HG02943 (cell line): ENCODE data around the gene SAP30L.
A peak's percentile ranks its signal among the peaks of the same experiment; 100 is the strongest.

ENCODE experiments used
- ATAC-seq: cut with Tn5 transposase; IDR thresholded peaks from one replicate; pipeline ENCODE4 v1.9.1; 2021; ENCODE audit warnings: mild to moderate bottlenecking, low read depth, moderate library complexity; ENCODE audit not compliant: unreplicated experiment

The SAP30L gene

DNA sequence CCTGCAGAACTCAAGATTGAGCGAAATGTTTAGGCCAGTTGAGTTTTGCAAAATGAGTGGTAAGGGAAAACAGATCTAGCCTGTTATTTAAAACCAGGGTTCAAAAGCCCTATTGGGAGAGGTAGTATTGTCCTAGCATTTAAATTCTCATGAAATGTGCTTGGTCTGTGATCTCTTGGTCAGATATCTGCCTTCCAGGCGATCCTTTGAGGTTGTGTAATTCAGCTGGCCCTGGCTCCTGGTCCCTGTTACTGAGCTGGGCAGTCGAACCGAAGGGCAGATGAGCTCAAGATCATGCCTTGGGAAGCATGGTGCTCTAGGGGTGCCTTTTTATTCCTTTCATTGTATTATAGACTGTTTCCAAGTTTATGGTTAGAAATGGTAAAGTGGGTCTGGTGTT is 14.4 kb downstream of the SAP30L start:
- ATAC-seq = no peak

DNA sequence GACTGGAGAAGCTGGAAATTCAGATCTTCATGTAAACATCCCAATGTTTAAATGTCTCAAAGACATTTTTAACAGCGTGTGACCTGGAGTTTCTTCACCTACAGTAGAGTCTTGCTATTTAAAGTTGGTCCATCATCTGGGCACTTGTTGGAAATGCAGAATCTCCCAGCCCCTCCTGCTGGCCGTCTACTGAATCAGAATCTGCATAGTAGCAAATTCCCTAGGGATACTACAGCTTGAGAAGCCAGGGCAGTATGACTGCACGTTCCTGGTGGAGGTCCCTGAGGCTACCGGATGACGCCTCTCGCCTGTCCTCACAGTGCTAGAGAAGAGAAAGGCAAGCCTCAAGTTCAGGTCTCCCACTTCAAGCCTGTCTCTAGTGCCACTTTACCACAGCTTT is 15.7 kb downstream of the SAP30L start:
- no peak for ATAC-seq

DNA sequence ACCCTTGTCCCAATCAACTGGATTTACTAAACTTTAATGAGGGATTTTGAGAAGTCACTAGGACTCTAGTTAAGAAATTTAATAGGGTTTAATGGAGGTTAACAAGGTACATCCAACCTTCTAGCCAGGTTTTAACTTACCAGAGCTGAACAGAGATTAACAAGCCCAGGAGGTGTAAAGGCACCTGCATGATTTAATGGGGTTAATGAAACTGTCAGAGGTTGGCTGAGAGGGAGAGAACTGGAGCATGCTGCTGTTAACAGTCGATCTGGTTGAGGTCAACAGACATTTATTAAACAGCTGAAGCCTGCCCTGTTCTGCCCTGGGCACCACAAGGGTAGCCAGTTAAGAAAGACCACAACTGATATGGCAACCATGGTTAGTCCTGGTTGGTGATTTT is 18.6 kb downstream of the SAP30L start:
- no peak for ATAC-seq

DNA sequence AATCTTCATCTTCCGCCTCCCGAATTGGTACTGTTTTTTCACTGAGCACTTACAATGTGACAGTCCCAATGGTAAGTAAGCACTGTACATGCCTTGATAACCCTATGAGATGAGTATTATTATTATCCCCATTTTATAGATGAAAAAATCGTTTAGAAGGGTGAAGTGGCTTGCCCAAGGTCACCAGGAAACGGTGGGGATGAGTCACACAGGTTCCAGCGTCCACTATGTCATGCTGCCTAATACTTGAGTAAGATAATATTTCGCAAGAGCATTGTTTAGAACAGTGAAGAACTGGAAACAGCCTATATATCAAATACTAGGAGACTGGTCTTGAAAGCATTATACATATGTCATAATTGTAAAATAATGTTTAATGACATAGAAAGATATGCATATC is 19.4 kb downstream of the SAP30L start:
- ATAC-seq = no peak

DNA sequence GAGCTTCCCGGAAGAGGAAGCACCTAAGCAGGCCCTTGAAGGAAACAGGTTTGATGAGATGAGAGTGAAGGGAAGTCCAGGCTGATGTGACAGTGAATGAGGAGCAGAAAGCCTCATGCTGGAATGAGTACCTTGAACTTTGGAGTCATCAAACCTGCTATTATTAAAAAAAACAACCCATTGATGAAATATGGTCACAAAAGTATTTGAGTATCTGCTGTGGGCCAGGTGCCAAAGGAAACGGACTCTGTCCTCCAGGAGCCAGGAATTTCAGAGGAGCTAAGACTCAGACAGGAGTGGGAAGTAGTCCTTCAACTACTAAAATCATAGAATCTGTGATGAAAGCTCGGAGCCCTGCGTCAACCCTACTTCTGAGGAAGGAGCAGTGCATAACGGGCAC is 20.4 kb downstream of the SAP30L start:
- ATAC-seq = no peak

DNA sequence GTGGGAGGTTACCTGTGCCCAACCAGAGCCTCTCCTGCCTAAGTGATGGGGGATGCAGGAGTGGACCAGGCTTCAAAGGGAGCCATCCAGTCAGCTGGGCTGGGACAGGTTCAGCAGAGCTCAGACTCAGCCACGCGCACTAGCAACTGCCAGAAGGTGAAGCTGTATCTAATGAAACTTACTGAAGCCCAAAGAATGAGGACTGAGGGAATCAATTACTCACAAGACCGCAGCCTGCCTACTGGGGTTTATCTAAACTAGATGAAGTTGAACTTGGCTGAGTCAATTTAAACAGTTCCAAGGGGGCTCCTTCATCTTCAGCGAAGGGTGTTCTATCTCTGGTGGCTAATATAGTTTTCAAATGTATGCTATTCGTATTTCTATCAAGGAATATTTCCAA is 20.9 kb downstream of the SAP30L start:
- no peak for ATAC-seq

DNA sequence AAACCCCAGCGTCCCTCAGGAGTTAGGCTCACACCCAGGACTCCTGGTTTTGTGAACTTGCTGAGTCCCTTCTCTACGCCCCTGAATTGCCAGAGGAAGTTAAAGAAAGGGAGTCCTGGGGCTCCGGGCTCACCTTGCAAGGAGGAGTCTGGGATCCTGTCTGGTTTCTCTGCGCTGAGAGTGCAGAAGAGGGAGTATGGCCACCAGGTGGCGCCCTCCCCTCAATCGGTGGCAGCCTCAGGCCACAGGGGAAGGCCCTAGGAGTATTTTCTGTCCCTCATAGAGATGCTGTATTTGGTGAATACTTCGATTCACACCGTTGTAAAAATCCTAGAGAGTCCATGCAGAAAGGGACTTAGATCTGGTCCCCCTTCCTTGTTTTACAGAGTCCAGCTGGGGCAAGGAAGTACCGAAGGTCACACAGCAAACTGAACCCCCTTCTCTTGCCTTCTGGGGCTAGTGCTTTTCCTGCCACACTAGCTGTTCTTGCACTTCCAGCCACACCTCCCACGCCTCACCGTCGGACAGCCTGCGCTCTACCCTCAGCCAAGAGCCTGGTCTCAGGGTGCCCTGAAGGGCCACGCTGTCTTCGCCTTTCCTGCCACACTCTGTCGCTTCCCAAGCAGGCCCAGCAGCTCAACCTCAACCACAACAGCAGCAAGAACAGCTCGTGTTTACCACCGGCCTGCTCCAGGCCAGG is 22.0 kb downstream of the SAP30L start:
- peak; percentile 87 for ATAC-seq

DNA sequence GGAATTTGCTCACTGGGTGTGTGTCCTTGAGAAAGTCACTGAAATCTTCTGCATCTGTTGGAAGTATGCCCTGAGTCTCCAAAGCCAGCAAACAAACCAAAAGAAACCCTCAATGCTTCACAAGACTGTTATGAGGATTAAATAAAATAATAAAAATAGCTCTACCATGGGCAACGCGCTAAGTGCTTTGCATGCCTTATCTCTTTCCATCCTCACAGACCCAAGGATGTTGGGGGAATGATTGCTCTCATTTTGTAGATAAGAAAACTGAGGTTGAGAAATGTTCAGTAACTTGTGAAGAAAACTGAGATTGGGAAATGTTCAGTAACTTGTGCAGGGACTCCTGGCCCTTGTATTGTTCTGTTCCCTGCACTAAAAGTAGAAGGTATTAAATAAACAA is 24.3 kb downstream of the SAP30L start:
- no peak for ATAC-seq

DNA sequence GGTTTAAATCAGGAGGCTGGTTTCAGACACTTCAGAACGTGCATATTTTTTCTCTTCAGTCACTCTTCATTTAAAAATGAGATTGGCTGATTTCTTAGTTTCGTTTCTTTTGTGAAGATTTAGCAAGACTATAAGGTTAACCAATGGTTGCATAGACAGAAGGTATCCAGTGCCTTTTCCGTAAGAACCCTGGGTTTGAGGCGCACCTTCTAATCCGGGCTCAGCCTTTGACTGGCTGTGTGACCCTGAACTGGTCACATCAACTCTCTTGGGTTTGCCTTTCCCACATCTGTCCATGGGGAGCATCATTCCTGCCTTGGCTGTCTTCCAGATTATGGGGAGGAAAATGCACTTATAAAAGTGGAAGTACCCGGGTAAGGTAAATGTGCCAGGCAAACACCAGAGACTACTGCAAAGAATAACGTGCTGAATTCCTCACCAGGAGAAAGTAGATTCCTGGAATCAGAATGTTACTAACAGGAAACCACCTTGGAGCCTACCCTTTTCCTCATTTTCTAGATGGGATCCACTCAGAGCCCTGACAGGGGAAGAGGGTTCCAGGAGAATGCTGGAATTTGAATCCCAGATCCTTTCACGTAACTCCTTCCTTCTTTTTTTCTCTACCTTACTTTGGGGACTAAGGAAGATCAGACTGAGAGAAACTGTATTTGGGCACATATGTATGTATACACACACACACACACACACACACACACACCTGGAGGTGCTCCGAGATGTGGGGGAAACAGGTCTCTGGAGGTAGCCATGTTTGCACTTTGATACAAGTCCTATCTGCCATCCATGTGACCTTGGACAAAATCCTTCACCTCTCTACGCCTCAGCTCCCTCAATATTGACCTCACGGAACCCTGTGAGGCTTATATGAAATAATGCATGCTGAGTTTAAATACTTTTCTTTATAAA is 25.4 kb downstream of the SAP30L start:
- no peak for ATAC-seq

DNA sequence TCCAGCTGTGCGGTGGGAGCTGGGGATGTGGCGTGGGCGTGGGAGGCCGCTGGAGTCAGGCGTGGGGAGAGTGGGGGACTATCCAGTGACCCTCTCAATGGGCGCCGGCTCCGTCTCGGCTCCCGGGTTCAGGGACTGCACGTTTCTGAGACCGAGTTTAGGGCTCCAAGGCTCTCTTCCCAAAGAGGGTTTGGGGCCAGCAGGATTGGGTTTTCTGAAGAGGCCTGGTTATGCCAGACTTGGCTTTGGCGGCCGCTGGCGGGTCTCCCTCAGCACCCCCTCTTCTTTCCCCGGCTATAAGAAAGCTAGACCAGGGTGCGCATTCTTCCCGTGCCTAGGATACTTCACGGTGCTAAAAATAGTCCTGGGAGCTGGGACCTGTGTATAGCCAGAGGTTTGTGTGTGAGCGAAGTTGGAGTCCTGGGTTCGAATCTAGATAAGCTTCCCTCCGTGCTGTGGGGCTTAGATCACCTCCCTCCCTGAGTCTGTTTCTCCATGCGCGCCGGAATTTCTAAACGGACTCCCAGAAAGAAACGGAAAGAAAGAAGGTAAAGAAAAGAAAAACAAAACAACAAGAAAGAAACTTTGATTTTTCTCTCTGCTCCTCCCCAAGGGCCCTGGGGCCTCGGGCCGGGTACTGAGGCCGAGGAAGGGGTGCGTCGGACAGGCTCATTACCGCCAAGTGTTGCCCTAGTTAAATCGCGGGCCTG is 27.2 kb downstream of the SAP30L start:
- ATAC-seq = no peak

DNA sequence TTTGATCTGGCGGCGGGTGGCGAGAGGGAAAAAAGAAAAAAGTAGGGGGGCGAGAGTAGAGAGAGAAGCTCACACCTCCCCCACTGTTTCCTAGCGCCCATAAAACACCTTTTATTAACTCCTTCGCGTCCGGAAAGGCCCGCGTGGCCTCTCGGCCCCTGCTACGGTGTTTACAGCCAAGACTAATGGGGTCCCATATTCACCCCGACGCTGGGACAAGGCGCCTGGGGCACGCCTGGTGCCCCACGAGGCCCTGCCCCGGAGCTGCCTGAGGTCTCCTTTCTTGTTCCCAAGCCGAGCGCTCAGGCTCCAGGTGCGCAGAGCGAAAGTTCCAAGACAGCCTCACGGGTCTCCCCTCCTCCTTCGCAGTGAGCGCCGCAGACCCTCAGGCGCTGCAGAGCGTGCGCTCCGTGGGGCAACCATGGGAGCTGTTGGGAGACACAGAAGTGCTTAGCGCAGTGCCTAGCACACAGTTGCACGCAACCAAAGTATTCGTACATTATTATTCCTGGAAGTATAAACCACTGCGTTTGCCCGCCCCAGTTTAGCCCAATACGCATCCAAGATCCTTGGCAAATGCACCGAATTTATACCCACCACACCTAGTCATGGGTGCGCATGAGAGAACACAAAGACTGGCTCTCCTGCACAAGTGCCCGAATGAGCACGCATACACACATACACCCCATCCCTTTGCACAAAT is 27.9 kb downstream of the SAP30L start:
- ATAC-seq = no peak

DNA sequence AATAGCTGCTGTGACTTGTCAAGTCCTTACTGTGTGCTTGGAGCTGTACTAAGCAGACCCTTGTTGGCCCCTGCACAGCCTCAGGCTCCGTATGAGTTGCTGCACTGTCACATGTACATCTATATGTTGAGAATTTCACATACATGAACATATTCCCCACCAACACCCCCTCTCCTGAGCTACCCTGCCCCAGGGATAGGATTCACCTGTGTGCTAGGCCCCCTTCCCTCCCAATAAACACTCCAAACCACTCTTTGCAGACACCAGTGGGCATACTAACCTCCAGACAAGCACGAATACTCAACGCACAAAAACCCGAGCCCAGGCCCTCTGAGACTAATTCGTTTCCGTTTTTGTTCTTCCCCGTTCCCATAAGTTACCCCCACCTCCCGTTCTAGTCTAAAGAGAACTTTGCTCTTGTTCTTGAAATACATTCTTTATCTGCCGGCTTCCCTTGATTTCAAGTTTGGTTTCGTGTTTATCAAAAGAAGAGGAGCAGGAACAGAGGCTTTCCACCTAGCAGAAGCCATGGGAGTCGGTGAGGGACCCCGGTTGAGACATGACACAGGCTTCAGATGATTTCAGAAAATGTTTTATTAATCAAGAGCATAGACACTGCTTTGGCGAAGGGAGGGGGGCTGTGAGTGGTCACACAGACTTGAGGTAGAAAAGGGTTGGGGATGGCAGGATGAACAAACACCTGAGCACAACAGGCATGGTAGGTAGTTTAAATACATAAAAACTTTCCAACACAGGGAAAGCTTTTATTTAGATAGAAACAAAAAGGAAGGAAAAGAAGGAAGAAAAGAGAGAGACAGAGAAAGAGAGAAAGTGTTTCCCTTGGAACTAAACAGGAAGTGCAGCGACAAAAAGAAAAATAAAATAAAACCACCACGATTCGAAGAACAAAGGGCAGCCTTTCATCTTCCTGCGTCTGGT is 28.9 kb downstream of the SAP30L start:
- ATAC-seq = no peak

DNA sequence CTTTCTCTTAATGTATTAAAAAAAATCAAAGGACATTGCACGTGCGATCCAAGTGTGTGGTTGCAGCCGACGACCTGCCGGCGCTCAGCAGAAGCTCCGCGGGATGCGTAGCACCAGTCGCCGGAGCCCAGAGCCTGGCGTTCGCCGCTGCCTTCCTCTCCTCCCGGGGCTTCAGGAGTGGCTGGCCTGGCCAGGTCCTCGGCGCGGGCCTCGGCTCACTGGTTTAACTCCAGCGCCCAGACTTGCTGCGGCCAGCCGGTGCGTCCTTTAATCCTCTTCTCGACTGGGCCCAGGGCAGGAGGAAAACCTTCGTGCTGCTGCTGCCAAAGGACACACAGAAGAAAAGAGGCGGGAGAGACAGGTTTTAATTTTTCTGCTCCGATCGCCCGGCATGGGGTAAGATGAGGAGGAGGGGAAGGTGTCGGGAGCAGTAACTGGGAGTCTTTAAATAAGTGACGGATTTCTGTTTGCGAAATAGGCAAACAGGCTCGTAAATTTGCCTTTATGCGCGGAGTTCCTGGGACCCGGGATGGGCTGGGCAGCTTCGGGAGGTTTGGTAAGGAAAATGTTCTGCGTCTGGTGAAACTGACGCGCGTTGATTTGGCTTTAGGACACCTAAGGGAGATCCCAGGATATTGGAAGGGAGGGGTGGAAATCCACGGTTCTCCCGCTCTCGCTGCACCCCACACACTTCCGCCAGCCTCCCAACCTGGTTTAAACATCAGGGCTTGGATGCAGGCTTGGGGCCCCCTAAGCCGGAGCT is 30.0 kb downstream of the SAP30L start:
- no peak for ATAC-seq

DNA sequence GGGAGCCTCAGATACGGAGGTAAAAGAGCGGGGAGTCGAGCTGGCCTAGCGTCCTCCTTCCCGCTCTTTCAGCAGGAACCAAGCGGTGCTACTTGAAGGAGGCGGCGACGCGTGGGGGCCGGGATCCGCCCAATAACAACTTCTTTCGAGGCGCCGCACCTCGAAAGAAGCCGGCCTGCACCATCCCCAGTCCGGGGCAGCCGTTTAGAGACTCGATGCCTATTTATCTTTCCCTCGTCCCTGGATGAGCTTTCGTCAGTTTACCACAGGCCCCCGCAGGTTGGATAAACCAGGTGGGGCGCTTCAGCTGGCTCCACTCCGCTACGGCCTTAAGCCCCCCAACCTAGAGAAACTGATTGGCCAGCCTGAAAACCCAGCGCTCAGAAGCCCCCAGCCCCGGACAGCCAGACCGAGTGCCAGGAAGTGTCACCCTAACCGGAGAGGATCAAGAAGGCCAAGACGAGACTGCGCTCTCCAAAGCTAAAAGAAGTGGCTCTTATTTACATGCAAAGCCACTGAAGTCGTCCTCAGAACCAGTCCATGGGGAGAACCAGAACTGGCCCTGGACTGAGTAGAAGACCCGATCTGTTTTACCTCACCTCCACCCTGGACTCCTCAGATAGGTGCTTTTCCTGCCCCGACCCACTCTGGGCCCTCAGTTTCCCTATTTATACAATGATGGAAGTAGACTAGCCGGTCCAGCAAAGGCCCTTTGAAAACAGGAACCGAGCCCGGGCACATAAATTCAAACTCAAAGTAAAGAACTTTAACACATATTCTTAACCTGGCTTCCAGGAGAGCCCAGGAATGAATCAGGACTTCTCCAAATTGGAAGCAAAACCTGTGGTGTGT is 30.8 kb downstream of the SAP30L start:
- no peak for ATAC-seq

DNA sequence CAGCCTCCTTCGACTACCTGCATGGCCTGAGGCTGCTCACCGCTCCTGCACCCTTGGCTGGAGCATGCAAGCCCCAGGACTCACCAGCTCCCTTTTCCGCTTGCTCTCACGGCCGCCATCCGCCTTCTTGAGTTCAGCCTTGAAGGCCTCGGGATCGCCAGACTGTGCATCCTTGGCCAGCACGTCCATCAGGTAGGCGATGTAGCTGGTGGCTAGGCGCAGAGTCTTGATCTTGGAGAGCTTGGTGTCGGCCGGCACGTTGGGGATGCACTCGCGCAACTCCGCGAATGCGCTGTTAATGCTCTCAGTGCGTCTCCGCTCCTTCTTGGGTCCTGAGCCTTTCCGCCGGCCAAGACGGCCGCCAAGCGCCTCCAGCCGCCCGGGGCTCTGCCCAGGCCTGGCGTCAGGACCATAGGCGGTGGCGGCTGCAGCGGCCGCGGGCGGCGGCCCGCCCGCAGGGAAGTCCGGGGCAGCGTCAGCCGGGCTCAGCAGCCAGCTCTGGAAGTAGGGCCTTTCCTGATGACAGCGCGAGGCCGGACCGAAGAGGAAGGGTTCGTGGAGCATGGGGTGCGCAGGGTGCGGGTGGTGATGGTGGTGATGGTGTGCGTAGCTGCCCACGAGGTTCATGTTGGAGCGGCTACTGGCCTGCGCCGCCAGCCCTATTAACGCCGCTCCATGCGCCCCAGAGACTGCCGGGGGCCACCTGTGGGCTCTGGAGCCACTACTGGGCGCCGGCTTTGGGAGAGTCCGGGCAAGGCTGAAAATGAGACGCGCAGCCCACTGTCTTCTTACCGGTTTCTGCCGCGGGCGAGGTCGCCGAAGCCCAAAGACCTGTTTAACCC is 31.8 kb downstream of the SAP30L start:
- no peak for ATAC-seq

DNA sequence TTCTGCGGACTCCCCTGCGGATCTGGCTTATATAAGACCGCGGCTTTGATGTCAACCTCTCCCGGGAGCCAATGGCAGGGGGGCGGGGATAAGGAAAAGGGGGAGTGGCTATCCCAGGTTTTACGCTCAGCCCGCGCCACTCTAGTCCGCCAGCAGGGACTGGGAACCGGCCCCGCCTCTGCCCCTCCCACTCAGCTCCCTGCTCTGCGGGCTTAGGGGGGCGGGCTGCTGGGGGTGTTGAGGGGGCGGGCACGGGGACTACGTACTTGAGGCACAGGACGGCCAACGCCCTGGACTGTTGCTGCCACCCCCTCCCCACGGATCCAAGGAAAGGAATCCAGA is 32.4 kb downstream of the SAP30L start, which contains the start of gene HAND1:
TSS of gene HAND1 (minus strand) at position 4 of the 342 bp plus-strand sequence. CDS start 219 bp downstream, outside the sequence.
- ATAC-seq = no peak

DNA sequence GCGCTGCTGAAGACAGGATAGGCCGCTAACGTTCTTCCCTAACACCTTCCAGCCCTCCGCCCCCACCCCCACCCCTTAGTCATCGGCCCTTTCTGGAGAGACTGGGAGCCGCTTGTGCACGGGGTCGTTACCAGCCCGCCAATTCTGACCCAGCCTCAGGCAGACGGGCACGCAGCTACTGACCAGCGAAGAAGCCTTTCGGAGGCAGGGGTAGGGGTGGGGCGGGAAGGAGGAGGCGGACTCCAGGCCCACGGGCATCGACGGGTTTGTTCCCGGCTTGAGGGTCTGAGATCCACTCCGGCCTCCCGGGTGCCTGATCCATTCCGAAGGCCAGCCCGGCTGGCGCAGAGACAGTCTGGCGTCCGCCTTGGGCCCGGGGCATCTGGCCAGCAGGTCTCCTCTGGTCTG is 33.0 kb downstream of the SAP30L start:
- ATAC-seq = no peak
